NCI-H510A treated with DMSO at 0.1 percent for 48 hours (cell line): ENCODE measurements around the gene RING1.
A peak's percentile ranks its signal among the peaks of the same experiment; 100 is the strongest.

Experiments
- DNase-seq: peaks from one replicate; lab custom pipeline; 2025; lab: John Stamatoyannopoulos, UW

Gene RING1

GRCh38 chr6:33208091-33208967 is at the start of gene RING1:
Gene RING1 (plus strand): TSS chr6:33208500. CDS start chr6:33208823, 323 bp downstream.
- peak; percentile 74 for DNase-seq

GRCh38 chr6:33160096-33160495 is 48.2 kb upstream of the RING1 start:
- DNase-seq = no peak

- DNase-seq = no peak
Observed at GRCh38 chr6:33160728-33161344, 47.5 kb upstream of the RING1 start.

- DNase-seq = peak; percentile 55
Observed at GRCh38 chr6:33161354-33162331, 46.7 kb upstream of the RING1 start.

- no peak for DNase-seq
Observed at GRCh38 chr6:33163540-33163939, 44.8 kb upstream of the RING1 start.

- no peak for DNase-seq
Observed at GRCh38 chr6:33164176-33164575, 44.1 kb upstream of the RING1 start.

- DNase-seq = no peak
Observed at GRCh38 chr6:33164665-33165373, 43.5 kb upstream of the RING1 start.

- DNase-seq = no peak
Observed at GRCh38 chr6:33165581-33166258, 42.6 kb upstream of the RING1 start.

GRCh38 chr6:33166363-33166762 is 41.9 kb upstream of the RING1 start:
- DNase-seq = no peak

- DNase-seq = no peak
Observed at GRCh38 chr6:33166811-33167210, 41.5 kb upstream of the RING1 start.

- DNase-seq = no peak
Observed at GRCh38 chr6:33167374-33168283, 40.7 kb upstream of the RING1 start.

GRCh38 chr6:33168284-33168601 is 40.1 kb upstream of the RING1 start:
- no peak for DNase-seq

- no peak for DNase-seq
Observed at GRCh38 chr6:33168639-33169038, 39.7 kb upstream of the RING1 start.

- DNase-seq = no peak
Observed at GRCh38 chr6:33169291-33170175, 38.8 kb upstream of the RING1 start.

- DNase-seq = no peak
Observed at GRCh38 chr6:33170176-33171015, 37.9 kb upstream of the RING1 start.

GRCh38 chr6:33171016-33171879 is 37.1 kb upstream of the RING1 start:
- DNase-seq = no peak
